Measurements from ENCODE around the gene PECR.
A peak's percentile ranks its signal among the peaks of the same experiment; 100 is the strongest.

Gene PECR

DNA sequence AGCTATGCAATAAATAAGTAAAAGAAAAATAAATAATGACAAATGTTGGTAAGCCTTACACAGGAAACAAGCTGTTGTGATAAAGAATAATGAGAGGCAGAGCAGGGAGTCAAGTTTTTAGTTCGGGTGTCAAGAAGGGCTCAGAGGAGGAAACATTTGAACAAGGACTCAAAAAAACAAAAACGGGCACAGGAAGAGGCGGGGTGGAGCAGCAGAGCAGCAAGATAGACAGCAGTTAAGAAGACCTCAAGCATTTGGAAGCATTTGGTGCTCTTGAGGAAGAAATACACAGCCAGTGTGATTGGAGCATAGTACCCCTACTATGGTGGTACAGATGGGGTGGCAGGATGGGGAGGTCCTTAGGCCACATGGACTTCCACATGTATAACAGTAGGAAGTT, 2.9 kb upstream of the PECR start:
- TF ChIP-seq, protein P1, sequence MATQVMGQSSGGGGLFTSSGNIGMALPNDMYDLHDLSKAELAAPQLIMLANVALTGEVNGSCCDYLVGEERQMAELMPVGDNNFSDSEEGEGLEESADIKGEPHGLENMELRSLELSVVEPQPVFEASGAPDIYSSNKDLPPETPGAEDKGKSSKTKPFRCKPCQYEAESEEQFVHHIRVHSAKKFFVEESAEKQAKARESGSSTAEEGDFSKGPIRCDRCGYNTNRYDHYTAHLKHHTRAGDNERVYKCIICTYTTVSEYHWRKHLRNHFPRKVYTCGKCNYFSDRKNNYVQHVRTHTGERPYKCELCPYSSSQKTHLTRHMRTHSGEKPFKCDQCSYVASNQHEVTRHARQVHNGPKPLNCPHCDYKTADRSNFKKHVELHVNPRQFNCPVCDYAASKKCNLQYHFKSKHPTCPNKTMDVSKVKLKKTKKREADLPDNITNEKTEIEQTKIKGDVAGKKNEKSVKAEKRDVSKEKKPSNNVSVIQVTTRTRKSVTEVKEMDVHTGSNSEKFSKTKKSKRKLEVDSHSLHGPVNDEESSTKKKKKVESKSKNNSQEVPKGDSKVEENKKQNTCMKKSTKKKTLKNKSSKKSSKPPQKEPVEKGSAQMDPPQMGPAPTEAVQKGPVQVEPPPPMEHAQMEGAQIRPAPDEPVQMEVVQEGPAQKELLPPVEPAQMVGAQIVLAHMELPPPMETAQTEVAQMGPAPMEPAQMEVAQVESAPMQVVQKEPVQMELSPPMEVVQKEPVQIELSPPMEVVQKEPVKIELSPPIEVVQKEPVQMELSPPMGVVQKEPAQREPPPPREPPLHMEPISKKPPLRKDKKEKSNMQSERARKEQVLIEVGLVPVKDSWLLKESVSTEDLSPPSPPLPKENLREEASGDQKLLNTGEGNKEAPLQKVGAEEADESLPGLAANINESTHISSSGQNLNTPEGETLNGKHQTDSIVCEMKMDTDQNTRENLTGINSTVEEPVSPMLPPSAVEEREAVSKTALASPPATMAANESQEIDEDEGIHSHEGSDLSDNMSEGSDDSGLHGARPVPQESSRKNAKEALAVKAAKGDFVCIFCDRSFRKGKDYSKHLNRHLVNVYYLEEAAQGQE (IDR thresholded peaks at IDR 0.05; ENCODE audit: insufficient read depth in 1 of 2, low read depth in 2 of 2, low read length in 2 of 2) = no peak
- TF ChIP-seq SIN3A (IDR thresholded peaks at IDR 0.05; ENCODE audit: borderline replicate concordance, insufficient read depth, low read length) = no peak
- no peak for TF ChIP-seq FOXP2 (optimal IDR thresholded peaks at IDR 0.05; ENCODE audit: borderline replicate concordance, extremely low read depth, extremely low read length, insufficient read depth)
- no peak for TF ChIP-seq POLR2AphosphoS5 (IDR thresholded peaks at IDR 0.05; ENCODE audit: low read depth, low read length)
- TF ChIP-seq TAF1 (IDR thresholded peaks at IDR 0.05; ENCODE audit: borderline replicate concordance, insufficient read depth, low read length) = no peak

DNA sequence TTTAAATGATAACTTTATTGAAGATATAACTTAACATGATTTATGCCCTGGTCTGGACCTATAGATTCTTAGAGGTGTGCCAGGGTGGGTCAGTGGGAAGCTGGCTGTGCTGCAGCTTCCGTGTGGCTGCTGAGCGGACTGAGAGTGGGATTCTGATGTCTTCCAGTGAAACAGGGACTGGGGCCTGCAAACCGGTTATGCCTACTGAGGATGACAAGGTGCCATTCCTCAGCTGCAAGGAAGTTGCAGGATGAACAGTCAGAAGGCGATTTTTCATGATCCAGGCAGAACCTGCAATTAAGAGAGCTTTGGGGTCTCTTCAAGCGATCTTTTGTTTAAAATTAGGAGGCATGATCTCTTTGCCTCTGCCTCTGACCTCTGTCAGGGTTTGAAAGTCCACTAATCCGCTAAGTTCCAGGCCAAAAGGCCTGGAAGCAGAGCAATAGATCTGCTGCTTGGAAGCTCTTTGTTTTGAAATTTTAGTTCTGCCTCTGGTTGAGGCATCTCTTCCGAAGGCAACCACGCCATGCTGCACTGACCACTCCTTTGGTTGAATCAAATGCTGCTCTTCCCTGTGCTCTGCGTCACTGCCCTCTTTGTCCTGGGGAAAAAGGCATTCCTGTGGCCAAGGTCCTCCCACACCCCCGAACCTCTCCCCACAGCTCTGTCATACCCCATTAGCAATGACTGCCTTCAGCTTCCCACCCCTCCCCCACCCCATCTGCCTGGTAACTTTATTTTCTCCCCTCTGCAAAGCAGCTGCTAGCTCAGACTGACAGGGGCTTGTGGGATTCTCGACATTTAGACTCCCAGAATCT, 2.1 kb upstream of the PECR start:
- TF ChIP-seq POLR2AphosphoS5 (IDR thresholded peaks at IDR 0.05; ENCODE audit: low read depth, low read length) (no peak), FOXP2 (optimal IDR thresholded peaks at IDR 0.05; ENCODE audit: borderline replicate concordance, extremely low read depth, extremely low read length, insufficient read depth) (no peak), SIN3A (IDR thresholded peaks at IDR 0.05; ENCODE audit: borderline replicate concordance, insufficient read depth, low read length) (no peak), TAF1 (IDR thresholded peaks at IDR 0.05; ENCODE audit: borderline replicate concordance, insufficient read depth, low read length) (no peak)

DNA sequence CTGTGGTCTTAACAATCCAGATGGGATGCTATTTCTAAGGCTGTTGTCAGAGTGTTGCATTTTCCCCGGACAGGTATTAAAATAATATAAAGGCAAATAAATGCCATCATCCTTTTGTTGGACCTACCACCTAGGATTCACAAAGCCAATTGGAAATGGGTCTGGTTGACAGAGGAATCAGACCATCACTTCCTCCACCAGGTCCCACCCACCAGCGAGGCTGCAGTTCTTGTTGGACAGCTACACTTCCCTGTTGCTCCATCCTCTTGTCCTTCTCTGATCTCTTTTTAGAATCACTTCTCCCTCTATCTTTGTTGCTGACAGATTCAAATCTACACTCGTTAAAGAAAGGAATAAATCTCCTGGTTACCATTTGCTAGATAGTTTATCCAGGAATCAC, 1.2 kb upstream of the PECR start:
- no peak for TF ChIP-seq SIN3A (IDR thresholded peaks at IDR 0.05; ENCODE audit: borderline replicate concordance, insufficient read depth, low read length)
- TF ChIP-seq, protein P1 (IDR thresholded peaks at IDR 0.05; ENCODE audit: insufficient read depth in 1 of 2, low read depth in 2 of 2, low read length in 2 of 2) = peak in 1 of 2 experiments; percentile 77; a peak in 2 of 4 replicates

DNA sequence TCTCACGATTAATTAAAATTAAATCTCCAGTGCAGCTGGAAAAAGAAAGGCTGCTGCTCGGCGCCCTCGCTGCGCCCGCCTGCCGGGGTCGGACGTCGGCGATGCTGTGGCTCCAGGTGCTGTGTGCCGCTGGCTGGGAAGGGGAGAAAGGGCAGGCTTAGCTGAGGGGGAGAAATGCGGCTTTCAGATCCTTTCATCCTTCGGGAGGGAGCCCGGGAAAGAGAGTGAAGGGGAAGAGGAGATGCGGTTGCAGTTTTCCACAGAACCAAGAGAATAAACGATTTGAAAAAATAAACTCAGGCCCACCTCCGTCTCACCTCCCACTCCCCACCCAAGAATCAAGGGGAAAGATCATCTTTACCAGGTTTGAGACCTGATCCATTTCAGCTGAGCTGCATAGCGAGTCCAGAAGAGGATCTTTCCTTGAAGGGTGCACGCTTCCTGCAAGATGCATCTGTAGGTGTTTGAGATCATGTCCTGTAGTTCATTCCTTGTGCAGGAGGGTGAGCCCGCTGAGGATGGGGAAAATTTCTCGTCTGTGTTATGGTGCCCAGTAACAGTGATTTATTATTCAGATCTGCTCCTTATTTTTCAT, 605 bp upstream of the PECR start:
- TF ChIP-seq FOXP2 (optimal IDR thresholded peaks at IDR 0.05; ENCODE audit: borderline replicate concordance, extremely low read depth, extremely low read length, insufficient read depth) (no peak), TAF1 (IDR thresholded peaks at IDR 0.05; ENCODE audit: borderline replicate concordance, insufficient read depth, low read length) (no peak), POLR2AphosphoS5 (IDR thresholded peaks at IDR 0.05; ENCODE audit: low read depth, low read length) (no peak), SIN3A (IDR thresholded peaks at IDR 0.05; ENCODE audit: borderline replicate concordance, insufficient read depth, low read length) (no peak)
- TF ChIP-seq, protein P1 (IDR thresholded peaks at IDR 0.05; ENCODE audit: insufficient read depth in 1 of 2, low read depth in 2 of 2, low read length in 2 of 2) = no peak

DNA sequence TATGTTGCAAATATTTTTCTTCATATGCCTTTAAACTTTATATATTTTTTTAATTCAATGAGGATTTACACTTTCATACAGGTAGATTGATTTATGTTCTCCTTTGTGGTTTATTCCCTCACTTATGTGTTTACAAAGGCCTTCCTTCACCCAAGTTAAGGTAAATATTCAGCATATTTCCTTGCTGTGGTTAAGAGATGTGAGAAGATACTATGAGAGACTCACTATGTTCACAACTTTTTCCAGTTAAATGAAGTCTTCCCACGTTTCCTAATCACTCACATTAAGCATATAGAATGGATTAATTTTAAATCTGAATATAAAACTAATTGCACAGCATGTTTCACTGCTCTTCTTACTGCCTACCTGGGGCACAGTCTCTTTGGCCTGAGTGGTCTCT, 597 bp downstream of the PECR start:
- TF ChIP-seq, protein P1 (IDR thresholded peaks at IDR 0.05; ENCODE audit: insufficient read depth in 1 of 2, low read depth in 2 of 2, low read length in 2 of 2) = no peak
- TF ChIP-seq FOXP2 (optimal IDR thresholded peaks at IDR 0.05; ENCODE audit: borderline replicate concordance, extremely low read depth, extremely low read length, insufficient read depth) (no peak), TAF1 (IDR thresholded peaks at IDR 0.05; ENCODE audit: borderline replicate concordance, insufficient read depth, low read length) (no peak), POLR2AphosphoS5 (IDR thresholded peaks at IDR 0.05; ENCODE audit: low read depth, low read length) (no peak), SIN3A (IDR thresholded peaks at IDR 0.05; ENCODE audit: borderline replicate concordance, insufficient read depth, low read length) (no peak)
